GM11168 (cell line): ENCODE measurements around the gene SYNGAP1.

Source experiments
- in situ Hi-C: fragments of 300-500 bp; cut with MboI; formaldehyde crosslinking; loops from one replicate; pipeline ENCODE4 v1.12.0; 2022; ENCODE audit warnings: low sequenced_read_pairs; ENCODE audit not compliant: unreplicated experiment

Gene SYNGAP1

DNA sequence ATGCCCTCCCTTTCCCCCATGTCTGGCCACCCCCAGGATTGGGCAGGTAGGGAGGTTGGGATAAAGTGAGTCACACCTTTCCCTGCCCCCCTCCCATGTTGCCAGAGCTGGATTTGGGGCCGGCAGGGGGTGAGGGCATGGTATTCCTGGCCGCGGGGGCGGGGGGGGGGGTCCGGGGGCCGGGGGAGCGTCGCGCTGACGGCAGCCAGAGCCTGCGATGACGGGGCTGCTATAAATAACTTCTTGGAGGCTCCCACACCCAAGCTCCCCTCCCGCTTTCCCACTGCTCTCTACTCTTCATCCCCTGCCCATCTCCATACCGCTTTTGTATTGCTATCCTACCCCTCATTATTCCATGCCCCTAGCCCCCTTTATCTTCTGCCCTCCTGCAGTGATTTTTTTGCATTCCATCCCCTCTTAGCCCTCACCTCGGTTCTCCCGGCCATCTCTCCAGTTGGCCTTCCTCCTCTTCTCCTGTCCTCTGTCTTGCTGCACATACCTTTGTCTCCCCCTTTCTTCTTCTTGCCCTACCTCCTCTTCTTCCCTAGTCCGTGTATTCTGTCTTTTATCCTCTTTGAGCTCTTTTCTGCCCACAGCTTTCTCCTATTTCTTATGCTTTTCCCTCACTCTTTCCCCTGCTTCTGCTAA is 13.8 kb downstream of the SYNGAP1 start:
- in situ Hi-C loops: no loop called here

DNA sequence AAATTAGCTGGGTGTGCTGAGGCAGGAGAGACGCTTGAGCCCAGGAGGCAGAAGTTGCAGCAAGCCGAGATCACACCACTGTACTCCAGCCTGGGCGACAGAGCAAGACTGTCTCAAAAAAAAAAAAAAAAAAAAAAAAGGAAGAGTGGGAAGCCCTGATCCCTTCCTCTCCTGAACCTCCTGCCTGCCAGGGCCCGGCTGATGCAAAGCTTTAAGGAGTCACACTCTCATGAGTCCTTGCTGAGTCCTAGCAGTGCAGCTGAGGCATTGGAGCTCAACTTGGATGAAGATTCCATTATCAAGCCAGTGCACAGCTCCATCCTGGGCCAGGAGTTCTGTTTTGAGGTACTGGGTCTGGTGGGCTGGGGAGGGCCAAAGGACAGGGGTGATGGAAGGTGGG is 15.1 kb downstream of the SYNGAP1 start:
- in situ Hi-C loops: no loop called here

- in situ Hi-C loops: no loop called here
These were observed 17.8 kb downstream of the SYNGAP1 start for GRCh38 chr6:33437666-33438065.

GRCh38 chr6:33438978-33439594 is 19.2 kb downstream of the SYNGAP1 start:
- in situ Hi-C loops: no loop called here

GRCh38 chr6:33439956-33440648 is 20.2 kb downstream of the SYNGAP1 start:
- in situ Hi-C loops: no loop called here

DNA sequence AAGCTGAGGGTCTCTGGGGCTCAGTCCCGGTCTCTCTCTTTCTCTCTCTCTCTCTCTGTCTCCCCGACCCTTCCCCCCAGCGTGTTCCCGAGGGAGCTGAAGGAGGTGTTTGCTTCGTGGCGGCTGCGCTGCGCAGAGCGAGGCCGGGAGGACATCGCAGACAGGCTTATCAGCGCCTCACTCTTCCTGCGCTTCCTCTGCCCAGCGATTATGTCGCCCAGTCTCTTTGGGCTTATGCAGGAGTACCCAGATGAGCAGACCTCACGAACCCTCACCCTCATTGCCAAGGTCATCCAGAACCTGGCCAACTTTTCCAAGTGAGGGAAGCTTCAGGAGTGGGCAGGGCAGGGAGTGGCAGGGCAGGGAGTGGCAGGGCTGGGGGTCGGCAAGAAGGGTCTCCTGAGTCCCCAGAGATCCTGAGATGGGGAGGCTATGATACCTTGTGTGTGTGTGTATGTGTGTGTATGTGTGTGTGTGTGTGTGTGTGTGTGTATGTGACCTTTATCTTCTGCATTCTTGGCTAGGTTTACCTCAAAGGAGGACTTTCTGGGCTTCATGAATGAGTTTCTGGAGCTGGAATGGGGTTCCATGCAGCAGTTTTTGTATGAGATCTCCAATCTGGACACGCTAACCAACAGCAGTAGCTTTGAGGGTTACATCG is 20.9 kb downstream of the SYNGAP1 start:
- in situ Hi-C loops: no loop called here

DNA sequence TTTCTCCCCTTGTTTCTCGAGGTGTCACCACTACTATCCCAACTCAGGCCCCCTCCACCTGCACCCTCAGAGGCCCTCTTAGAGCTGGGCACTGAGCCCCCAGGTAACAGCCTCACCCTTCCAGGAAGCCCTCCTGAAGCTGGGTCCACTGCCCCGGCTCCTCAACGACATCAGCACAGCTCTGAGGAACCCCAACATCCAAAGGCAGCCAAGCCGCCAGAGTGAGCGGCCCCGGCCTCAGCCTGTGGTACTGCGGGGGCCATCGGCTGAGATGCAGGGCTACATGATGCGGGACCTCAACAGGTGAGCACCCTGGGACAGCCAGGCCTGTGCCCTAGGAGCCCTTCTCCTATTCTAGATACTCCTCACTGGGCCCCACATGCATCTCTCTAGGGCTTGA is 21.6 kb downstream of the SYNGAP1 start:
- in situ Hi-C loops: no loop called here

DNA sequence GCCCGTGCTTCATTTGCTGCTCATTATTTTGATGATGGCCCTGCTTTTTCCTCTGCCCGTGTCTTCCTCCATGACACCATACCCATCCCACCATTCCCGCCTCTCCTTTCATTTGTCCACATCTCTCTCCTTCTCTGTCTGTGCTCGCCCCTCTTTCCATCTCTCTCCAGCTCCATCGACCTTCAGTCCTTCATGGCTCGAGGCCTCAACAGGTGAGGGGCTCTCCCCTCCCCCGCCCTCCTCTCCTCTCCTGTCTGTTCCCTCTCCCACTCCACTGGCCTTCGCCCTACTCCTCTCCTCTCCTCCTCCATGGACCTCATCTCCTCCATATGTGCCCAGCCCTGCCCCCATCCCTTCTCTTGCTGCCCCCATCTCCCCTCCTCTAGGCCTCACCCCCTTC is 22.4 kb downstream of the SYNGAP1 start:
- in situ Hi-C loops: no loop called here

DNA sequence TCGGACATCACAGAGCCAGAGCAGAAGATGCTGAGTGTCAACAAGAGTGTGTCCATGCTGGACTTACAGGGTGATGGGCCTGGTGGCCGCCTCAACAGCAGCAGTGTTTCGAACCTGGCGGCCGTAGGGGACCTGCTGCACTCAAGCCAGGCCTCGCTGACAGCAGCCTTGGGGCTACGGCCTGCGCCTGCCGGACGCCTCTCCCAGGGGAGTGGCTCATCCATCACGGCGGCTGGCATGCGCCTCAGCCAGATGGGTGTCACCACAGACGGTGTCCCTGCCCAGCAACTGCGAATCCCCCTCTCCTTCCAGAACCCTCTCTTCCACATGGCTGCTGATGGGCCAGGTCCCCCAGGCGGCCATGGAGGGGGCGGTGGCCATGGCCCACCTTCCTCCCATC is 23.2 kb downstream of the SYNGAP1 start:
- in situ Hi-C loops: no loop called here

- in situ Hi-C loops: no loop called here
These were observed 24.0 kb downstream of the SYNGAP1 start for GRCh38 chr6:33443619-33444504.

- in situ Hi-C loops: loop anchor here (5.0 kb wide), 1 partner anchor 132 kb away; no protein-coding TSS in a partner anchor
These were observed 25.3 kb downstream of the SYNGAP1 start for GRCh38 chr6:33445119-33445603.

GRCh38 chr6:33446356-33446755 is 26.5 kb downstream of the SYNGAP1 start:
- in situ Hi-C loops: loop anchor here (5.0 kb wide), 1 partner anchor 131 kb away; no protein-coding TSS in a partner anchor

DNA sequence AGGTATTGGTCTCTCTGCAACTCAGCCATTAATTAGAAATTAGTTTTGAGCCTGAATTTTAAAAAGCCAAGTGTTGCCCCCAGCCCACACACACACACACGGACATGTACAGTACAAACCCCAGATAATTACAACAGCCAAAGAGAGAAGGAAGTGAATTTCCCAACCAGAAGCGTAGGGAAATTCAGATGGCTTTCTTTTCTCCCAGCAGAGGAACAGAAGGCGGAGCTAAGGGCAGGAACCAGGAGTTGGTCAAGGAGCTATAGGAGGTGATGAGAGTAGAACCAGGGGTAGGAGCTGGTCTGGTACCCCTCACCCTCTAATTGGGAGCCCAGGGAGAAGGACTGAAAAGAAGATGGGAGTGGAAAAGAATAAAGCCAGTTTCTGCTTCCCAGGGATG is 30.6 kb downstream of the SYNGAP1 start:
- in situ Hi-C loops: no loop called here

DNA sequence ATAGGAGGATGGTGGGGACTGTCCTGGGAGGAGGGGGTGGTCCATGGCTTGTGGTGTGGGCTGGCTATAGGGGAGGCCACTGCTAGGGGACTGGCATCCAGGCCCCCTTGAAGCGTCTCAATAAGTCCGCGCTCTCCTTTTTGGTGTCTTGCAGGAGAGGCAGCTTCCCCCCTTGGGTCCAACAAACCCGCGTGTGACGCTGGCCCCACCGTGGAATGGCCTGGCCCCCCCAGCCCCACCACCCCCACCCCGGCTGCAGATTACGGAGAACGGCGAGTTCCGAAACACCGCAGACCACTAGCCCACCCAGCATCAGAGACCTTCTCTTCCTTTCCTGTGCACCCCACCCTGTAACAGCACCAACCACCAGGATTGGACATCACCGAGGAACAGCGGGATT is 31.7 kb downstream of the SYNGAP1 start:
- in situ Hi-C loops: no loop called here

GRCh38 chr6:33452496-33452895 is 32.6 kb downstream of the SYNGAP1 start:
- in situ Hi-C loops: no loop called here

DNA sequence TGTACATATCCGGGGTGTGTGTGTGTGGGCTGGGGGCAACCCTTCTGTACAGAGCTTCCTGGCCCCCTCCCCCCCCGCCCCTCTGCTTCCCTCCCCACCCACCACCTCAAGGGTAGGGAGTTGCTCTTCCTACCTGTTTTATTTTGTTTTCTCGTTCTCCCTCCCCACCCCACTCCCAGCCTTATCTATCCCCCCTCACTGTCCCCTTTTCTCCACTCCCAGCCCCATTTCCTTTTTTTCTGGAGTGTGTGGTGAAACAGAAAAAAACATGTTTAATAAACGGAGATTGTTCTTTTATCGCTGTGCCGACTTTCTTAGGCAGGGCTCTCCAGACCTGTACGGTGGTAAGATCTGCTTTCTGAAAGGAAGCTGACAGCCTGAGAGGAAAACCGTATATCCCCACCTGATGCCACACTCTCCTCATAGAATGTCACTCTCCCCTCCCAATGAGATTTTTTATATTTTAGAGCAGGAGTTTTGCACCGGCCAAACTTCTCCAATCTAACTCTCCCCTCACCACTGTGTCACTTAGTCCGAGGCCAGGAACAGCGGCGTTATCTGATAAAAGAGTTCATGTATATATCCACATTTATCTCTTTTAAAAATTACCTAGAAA is 33.6 kb downstream of the SYNGAP1 start:
- in situ Hi-C loops: no loop called here

DNA sequence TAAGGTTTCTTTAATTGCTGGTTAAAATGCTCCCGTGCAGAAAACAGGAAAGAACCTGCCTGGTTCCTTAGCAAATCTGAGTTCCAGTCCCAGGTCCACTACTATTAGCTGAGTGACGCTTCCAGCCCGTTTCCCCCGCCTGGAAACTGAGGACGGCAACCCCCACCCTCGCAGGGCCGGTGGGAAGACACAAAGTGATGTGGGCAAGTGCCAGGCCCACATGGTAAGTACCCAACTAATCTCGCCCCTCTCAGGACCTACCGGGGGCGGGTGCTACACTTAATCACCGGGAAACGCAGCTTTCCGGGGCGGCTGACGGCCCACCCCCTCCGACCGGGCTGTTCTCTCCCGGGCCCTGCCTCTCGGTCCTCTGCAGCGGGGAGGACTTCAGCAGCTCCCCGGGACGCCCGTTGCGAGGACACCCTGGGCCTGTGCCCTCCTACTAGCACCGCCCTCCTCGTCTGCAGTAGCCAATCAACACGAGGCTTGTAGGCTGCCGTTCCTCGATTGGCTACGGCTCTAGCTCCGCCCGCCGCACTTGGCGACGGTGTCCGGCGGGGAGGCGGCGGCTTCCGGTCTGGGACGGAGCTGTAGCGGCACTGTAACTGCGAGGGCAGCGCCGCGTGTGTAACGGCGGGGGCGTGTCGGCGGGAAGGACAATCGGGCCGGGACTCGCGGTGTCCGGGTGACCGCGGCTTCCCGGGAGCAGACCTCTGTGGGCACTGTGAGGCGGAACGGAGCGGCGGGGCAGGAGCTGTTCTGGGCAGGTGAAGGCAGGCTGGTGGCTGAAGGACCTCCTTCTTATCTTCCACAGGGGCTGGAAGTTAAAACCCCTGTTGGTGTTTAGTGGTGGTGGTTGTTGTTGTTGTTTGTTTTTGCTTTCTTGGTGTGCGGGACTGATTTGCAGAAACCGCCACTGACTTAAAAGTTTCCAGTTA is 34.4 kb downstream of the SYNGAP1 start, which contains the start of gene ZBTB9:
Gene ZBTB9 (plus strand): TSS at position 568 of the 938 bp plus-strand sequence. CDS start 525 bp downstream, outside the sequence.
- in situ Hi-C loops: no loop called here

DNA sequence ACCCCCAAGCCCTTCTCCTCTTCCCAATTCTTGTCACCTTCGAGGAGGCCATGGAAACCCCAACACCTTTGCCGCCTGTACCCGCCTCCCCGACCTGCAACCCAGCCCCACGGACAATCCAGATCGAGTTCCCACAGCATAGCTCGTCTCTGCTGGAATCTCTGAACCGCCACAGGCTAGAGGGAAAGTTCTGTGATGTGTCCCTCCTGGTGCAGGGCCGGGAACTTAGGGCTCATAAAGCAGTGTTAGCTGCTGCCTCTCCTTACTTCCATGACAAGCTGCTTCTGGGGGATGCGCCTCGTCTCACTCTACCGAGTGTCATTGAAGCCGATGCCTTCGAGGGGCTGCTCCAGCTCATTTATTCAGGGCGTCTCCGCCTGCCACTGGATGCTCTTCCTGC is 35.2 kb downstream of the SYNGAP1 start:
- in situ Hi-C loops: no loop called here
